GM12874 (cell line): Measurements from ENCODE around the gene PABPC3.

Source experiments
- CTCF ChIP-seq: IDR thresholded peaks from 2 replicates; pipeline ENCODE4 v1.5.1; 2011; ENCODE audit warnings: low read depth, mild to moderate bottlenecking, control low read depth, low read length, moderate library complexity; ENCODE audit not compliant: insufficient read depth

Gene PABPC3

GRCh38 chr13:25132751-25133390 is 36.9 kb downstream of the PABPC3 start:
- TF ChIP-seq CTCF = no peak

GRCh38 chr13:25135896-25136295 is 40.0 kb downstream of the PABPC3 start:
- no peak for TF ChIP-seq CTCF

GRCh38 chr13:25136880-25137787 is 41.2 kb downstream of the PABPC3 start:
- no peak for TF ChIP-seq CTCF

GRCh38 chr13:25137788-25138115 is 41.8 kb downstream of the PABPC3 start:
- TF ChIP-seq CTCF = no peak

- TF ChIP-seq CTCF = no peak
These were observed 45.1 kb downstream of the PABPC3 start for GRCh38 chr13:25141042-25141441.

- no peak for TF ChIP-seq CTCF
These were observed 47.8 kb downstream of the PABPC3 start for GRCh38 chr13:25143706-25144105.

GRCh38 chr13:25147638-25148401 is 51.9 kb downstream of the PABPC3 start:
- TF ChIP-seq CTCF = no peak
